SK-N-SH treated with all-trans-retinoic acid at 6 μM for 48 hours (cell line): ENCODE measurements around the gene DNHD1.

Experiments
- ARNTL ChIP-seq: fragments of 450-650 bp; formaldehyde crosslinking; IDR thresholded peaks from 2 replicates; pipeline ENCODE4 v1.5.0; 2020; ENCODE audit warnings: low read depth, mild to moderate bottlenecking, moderate library complexity, borderline replicate concordance
- BACH2 ChIP-seq: fragments of 250-450 bp; sonication (Bioruptor Pico); IDR thresholded peaks from 2 replicates; pipeline ENCODE4 v1.9.0; 2021; ENCODE audit warnings: mild to moderate bottlenecking, borderline replicate concordance
- CSDC2 ChIP-seq: fragments of 250-450 bp; sonication (Bioruptor Pico); IDR thresholded peaks from 2 replicates; pipeline ENCODE4 v1.5.0; 2020; ENCODE audit warnings: mild to moderate bottlenecking, moderate library complexity
- CSRNP3 ChIP-seq: fragments of 250-450 bp; sonication (Bioruptor Pico); IDR thresholded peaks from 2 replicates; pipeline ENCODE4 v1.5.1; 2021; ENCODE audit warnings: mild to moderate bottlenecking, moderate library complexity
- GLIS3 ChIP-seq: fragments of 250-450 bp; sonication (Bioruptor Pico); IDR thresholded peaks from 2 replicates; pipeline ENCODE4 v1.5.0; 2020; ENCODE audit warnings: mild to moderate bottlenecking, moderate library complexity
- PATZ1 ChIP-seq: fragments of 250-450 bp; sonication (Bioruptor Pico); IDR thresholded peaks from 2 replicates; pipeline ENCODE4 v1.8.0; 2020; ENCODE audit warnings: mild to moderate bottlenecking, moderate library complexity, borderline replicate concordance
- POU6F1 ChIP-seq: fragments of 250-450 bp; sonication (Bioruptor Pico); IDR thresholded peaks from 2 replicates; pipeline ENCODE4 v1.8.0; 2021; ENCODE audit warnings: low read depth, mild to moderate bottlenecking, moderate library complexity, borderline replicate concordance
- RARB ChIP-seq: fragments of 250-450 bp; sonication (Bioruptor Pico); IDR thresholded peaks from 2 replicates; pipeline ENCODE4 v1.8.0; 2021; ENCODE audit warnings: mild to moderate bottlenecking, moderate library complexity
- SNAI2 ChIP-seq: fragments of 250-450 bp; sonication (Bioruptor Pico); IDR thresholded peaks from 2 replicates; pipeline ENCODE4 v1.5.0; 2020; ENCODE audit warnings: mild to moderate bottlenecking, moderate library complexity
- TCF4 ChIP-seq: fragments of 250-450 bp; sonication (Bioruptor Pico); IDR thresholded peaks from 2 replicates; pipeline ENCODE4 v1.8.0; 2021; ENCODE audit warnings: mild to moderate bottlenecking, moderate library complexity, borderline replicate concordance
- ZFP3 ChIP-seq: fragments of 250-450 bp; sonication (Bioruptor Pico); IDR thresholded peaks from 2 replicates; pipeline ENCODE4 v1.5.0; 2020; ENCODE audit warnings: mild to moderate bottlenecking, moderate library complexity
- ZNF565 ChIP-seq: fragments of 450-650 bp; formaldehyde crosslinking; conservative IDR thresholded peaks from 2 replicates; pipeline ENCODE4 v1.5.0; 2020; ENCODE audit warnings: low read depth, mild to moderate bottlenecking, moderate library complexity
- ZNF8 ChIP-seq: fragments of 450-650 bp; formaldehyde crosslinking; IDR thresholded peaks from 2 replicates; pipeline ENCODE4 v1.5.0; 2020; ENCODE audit warnings: mild to moderate bottlenecking, moderate library complexity

- TF ChIP-seq ARNTL (CRISPR knock-in tag) (no peak), TCF4 (no peak), SNAI2 (no peak), POU6F1 (CRISPR knock-in tag) (no peak), ZFP3 (no peak), PATZ1 (CRISPR knock-in tag) (no peak), CSRNP3 (CRISPR knock-in tag) (no peak), GLIS3 (no peak), ZNF8 (CRISPR knock-in tag) (no peak), BACH2 (no peak), ZNF565 (CRISPR knock-in tag) (no peak), CSDC2 (CRISPR knock-in tag) (no peak), RARB (CRISPR knock-in tag) (no peak)
Measured at GRCh38 chr11:6546735-6547134, 49.7 kb downstream of the DNHD1 start.
